ENCODE results near the gene NFATC1. TPM values are rescaled to one million over a fixed set of nuclear protein-coding genes. Genes with fewer than 3 reads are reported as not detected.

The NFATC1 gene
- total RNA-seq, 2 donors from 2014 or later, result 27.6 to 40.8 TPM

- H3K36me3 ChIP-seq, result peaks cover 13% of the 10 kb centered on the region
- H3K27me3 ChIP-seq (replicated peaks; ENCODE audit: insufficient read depth), result no peaks in the 10 kb centered on the region
- DNase-seq (ENCODE audit: low spot score) (no peak), ATAC-seq (ENCODE audit: insufficient number of reproducible peaks, low FRiP score, low read depth) (no peak)
- no peak overlapping the region for H3K27ac ChIP-seq
- no peak overlapping the region for H3K4me3 ChIP-seq
- TF ChIP-seq CTCF (IDR thresholded peaks at IDR 0.05), result no peak
- no peaks in the 10 kb centered on the region for H3K9me3 ChIP-seq
- H3K4me1 ChIP-seq (ENCODE audit: control insufficient read depth in 1 of 2, low read depth in 2 of 2), result no peaks in the 10 kb centered on the region
These were observed 41.4 kb upstream of the NFATC1 start for GRCh38 chr18:79354350-79354749.

DNA sequence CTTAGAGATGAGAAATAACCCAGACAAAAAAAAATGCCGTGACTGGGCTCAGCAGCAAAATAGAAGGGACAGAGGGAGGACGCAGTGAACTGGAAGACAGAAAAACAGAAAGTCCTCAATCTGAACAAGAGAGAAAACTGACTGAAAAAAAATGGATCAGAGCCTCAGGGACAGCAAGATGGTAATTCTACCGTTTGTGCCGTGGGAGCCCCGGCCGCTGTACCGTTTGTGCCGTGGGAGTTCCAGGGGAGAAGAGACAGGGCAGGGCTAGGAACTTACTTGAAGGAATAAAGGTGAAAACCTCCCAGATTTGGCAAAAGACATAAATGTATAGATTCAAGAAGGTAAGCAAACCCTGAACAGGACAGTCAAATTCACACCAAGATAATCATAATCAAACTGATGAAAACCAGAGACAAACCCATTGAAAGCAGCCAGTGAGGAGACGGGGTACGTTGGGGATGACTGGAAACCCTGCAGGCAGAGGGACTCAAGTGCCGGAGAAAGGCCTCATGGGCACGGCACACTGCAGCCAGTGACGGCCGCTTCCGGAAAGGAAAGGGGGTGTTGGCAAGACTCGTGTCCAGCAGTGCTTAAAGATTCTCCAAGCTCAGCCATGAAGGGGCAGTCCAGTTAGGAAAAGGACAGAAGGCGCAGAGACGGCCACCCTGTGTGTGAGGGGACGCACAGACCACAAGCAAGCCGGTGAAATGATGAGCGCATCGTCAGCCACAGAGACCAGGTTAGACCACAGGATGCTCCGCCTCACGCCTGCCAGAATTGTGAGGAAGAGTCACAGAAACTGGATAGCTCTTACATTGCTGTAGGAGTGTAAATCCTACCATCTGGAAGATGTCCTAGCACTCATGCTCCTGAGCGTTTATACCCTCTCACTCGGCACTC lies 40.0 kb upstream of the NFATC1 start:
- H3K27me3 ChIP-seq (replicated peaks; ENCODE audit: insufficient read depth), result no peaks in the 10 kb centered on the region
- ATAC-seq (ENCODE audit: insufficient number of reproducible peaks, low FRiP score, low read depth), result no peak

DNA sequence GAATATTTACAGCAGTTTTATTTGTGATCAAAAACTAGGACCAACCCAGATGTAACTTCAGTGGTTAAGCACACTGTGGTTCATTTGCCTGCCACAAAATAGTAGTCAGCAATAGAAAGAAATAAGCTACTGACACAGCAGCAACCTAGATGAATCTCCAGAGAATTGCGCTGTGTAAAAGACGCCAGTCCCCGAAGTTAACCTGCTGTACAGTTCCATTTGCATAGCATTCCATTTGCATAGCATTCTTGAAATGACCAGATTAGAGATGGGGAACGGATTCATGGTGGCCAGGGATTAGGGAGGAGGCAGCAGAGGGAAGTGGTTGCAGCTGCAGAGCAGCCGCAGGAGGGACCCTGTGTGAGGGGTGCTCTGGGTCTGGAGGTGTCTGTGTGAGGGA lies 39.3 kb upstream of the NFATC1 start:
- no peaks in the 10 kb centered on the region for H3K9me3 ChIP-seq
- H3K27ac ChIP-seq, result no peak overlapping the region
- DNase-seq (ENCODE audit: low spot score), result no peak
- no peak for TF ChIP-seq CTCF (IDR thresholded peaks at IDR 0.05)
- H3K4me1 ChIP-seq (ENCODE audit: control insufficient read depth in 1 of 2, low read depth in 2 of 2), result no peaks in the 10 kb centered on the region
- peaks cover 13% of the 10 kb centered on the region for H3K36me3 ChIP-seq
- H3K4me3 ChIP-seq, result no peak overlapping the region
- H3K27me3 ChIP-seq (replicated peaks; ENCODE audit: insufficient read depth), result no peaks in the 10 kb centered on the region
- no peak for ATAC-seq (ENCODE audit: insufficient number of reproducible peaks, low FRiP score, low read depth)

More for the DNA sequence above, 40.0 kb upstream of the NFATC1 start:
- Histone ChIP-seq H3K9me3 (no peaks in the 10 kb centered on the region), H3K36me3 (peaks cover 12% of the 10 kb centered on the region), H3K4me3 (no peak overlapping the region), H3K27ac (no peak overlapping the region), H3K4me1 (ENCODE audit: control insufficient read depth in 1 of 2, low read depth in 2 of 2) (no peaks in the 10 kb centered on the region)
- DNase-seq (ENCODE audit: low spot score), result no peak
- no peak for TF ChIP-seq CTCF (IDR thresholded peaks at IDR 0.05)

GRCh38 chr18:79360933-79361332 lies 34.8 kb upstream of the NFATC1 start:
- Histone ChIP-seq H3K27me3 (replicated peaks; ENCODE audit: insufficient read depth) (no peaks in the 10 kb centered on the region), H3K4me3 (no peak overlapping the region), H3K4me1 (ENCODE audit: control insufficient read depth in 1 of 2, low read depth in 2 of 2) (no peaks in the 10 kb centered on the region), H3K9me3 (no peaks in the 10 kb centered on the region), H3K27ac (no peak overlapping the region), H3K36me3 (peaks cover 30% of the 10 kb centered on the region)
- ATAC-seq (ENCODE audit: insufficient number of reproducible peaks, low FRiP score, low read depth) (no peak), DNase-seq (ENCODE audit: low spot score) (no peak)
- TF ChIP-seq CTCF (IDR thresholded peaks at IDR 0.05), result no peak

- Histone ChIP-seq H3K4me3 (no peak overlapping the region), H3K9me3 (no peaks in the 10 kb centered on the region), H3K27ac (no peak overlapping the region), H3K4me1 (ENCODE audit: control insufficient read depth in 1 of 2, low read depth in 2 of 2) (no peaks in the 10 kb centered on the region), H3K36me3 (peaks cover 34% of the 10 kb centered on the region), H3K27me3 (replicated peaks; ENCODE audit: insufficient read depth) (no peaks in the 10 kb centered on the region)
- DNase-seq (ENCODE audit: low spot score) (no peak), ATAC-seq (ENCODE audit: insufficient number of reproducible peaks, low FRiP score, low read depth) (no peak)
- no peak for TF ChIP-seq CTCF (IDR thresholded peaks at IDR 0.05)
These were observed 33.8 kb upstream of the NFATC1 start for GRCh38 chr18:79361766-79362522.
